Prostate gland (tissue), 2 donors: ENCODE data around the gene BRSK1. TPM values are rescaled to one million over a fixed set of nuclear protein-coding genes. Genes with fewer than 3 reads are reported as not detected.

ENCODE experiments used
- DNase-seq: peaks from one replicate; pipeline ENCODE4 v3.0.0-alpha.2; 2019; ENCODE audit warnings: low spot score
- H3K27ac ChIP-seq, 2 donors: fragments of 200-600 bp; sonication (generic); 2 replicates each; pipeline ENCODE4 v1.5.1; 2017 to 2019
- H3K27me3 ChIP-seq: fragments of 200-600 bp; sonication (generic); replicated peaks from 2 replicates; pipeline ENCODE4 v1.5.1; 2019; ENCODE audit not compliant: insufficient read depth
- H3K36me3 ChIP-seq, 2 donors: fragments of 200-600 bp; sonication (generic); 1 replicate in 1 of 2; 2 replicates in 1 of 2; pipeline versions ENCODE4 v1.5.1 to v1.8.1; 2017 to 2019
- H3K4me1 ChIP-seq: fragments of 200-600 bp; sonication (generic); replicated peaks from 2 replicates; pipeline ENCODE4 v1.5.1; 2019
- H3K4me3 ChIP-seq, 2 donors: fragments of 200-600 bp; sonication (generic); 2 replicates each; pipeline ENCODE4 v1.5.1; 2017 to 2019
- H3K9me3 ChIP-seq: fragments of 200-600 bp; sonication (generic); 2 replicates; pipeline ENCODE4 v1.5.1; 2017
- CTCF ChIP-seq, 4 experiments: fragments of 200-600 bp in 2 of 4; fragments of 450-650 bp in 2 of 4; sonication (generic) in 2 of 4; IDR thresholded peaks; 1 replicate in 3 of 4; 2 replicates in 1 of 4; pipeline ENCODE4 v1.5.1; 2016 to 2019; ENCODE audit warnings: antibody characterized with exemption in 4 of 4, mild to moderate bottlenecking in 2 of 4, moderate library complexity in 2 of 4
- POLR2A ChIP-seq: fragments of 450-650 bp; IDR thresholded peaks from one replicate; pipeline ENCODE4 v1.6.1; 2016; ENCODE audit warnings: antibody characterized with exemption, mild to moderate bottlenecking
- POLR2AphosphoS5 ChIP-seq: sonication (generic); formaldehyde crosslinking; IDR thresholded peaks from one replicate; pipeline ENCODE4 v1.6.1; 2017; ENCODE audit warnings: antibody characterized with exemption
- WGBS: methylation state at CpG from one replicate; pipeline ENCODE4 v1.1.5; 2018; 5-methylcytosine and 5-hydroxymethylcytosine counted together
- intact Hi-C: fragments of 100-400 bp; cut with DNase I; formaldehyde crosslinking; loops from one replicate; pipeline ENCODE4 v1.14.2; 2022
- total RNA-seq, 2 donors: library from RNA; depleted of rRNA; stranded (reverse); fragments of >200 nt; gene quantifications; one replicate each; pipeline ENCODE4 v1.1.0, GENCODE V29; 2016

BRSK1 gene
- total RNA-seq, 2 donors from 2014 or later = 1.4 to 10.9 TPM

GRCh38 chr19:55266840-55267239 lies 17.0 kb upstream of the BRSK1 start:
- 97% methylated on average over 4 of the region's 4 CpGs for WGBS
- intact Hi-C loops = no loop called here
- Histone ChIP-seq H3K36me3 (no peaks in the 10 kb centered on the region), H3K4me3 (no peak overlapping the region), H3K4me1 (no peaks in the 10 kb centered on the region), H3K27me3 (no peaks in the 10 kb centered on the region), H3K27ac (no peak overlapping the region), H3K9me3 (no peaks in the 10 kb centered on the region)
- DNase-seq = no peak
- TF ChIP-seq POLR2AphosphoS5 (no peak), POLR2A (no peak), CTCF (IDR thresholded peaks at IDR 0.05) (no peak)

DNA sequence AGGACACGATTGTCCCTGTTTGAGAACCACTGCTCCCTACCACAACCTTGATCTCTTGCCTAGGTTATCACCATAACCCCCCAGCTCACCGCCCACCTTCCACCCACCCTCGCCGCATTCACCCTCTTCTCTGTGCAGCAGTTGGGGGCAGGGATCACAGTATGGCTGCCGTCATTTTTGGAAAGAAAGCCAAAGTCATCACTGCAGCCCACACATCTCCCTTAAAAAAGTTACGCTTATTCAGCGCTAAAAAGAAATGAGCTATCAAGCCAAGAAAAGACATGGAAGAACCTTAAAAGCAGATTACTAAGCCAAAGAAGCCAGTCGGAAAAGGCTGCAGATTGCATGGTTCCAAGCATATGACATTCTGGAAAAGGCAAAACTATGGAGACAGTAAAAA lies 14.5 kb upstream of the BRSK1 start:
- 89% methylated on average over 8 of the region's 8 CpGs for WGBS
- H3K27me3 ChIP-seq = no peaks in the 10 kb centered on the region
- intact Hi-C loops = no loop called here
- H3K36me3 ChIP-seq = peaks cover 0 to 6% of the 10 kb centered on the region in 2 donors
- H3K27ac ChIP-seq = no peak overlapping the region
- no peaks in the 10 kb centered on the region for H3K9me3 ChIP-seq
- DNase-seq = no peak
- H3K4me1 ChIP-seq = no peaks in the 10 kb centered on the region
- no peak overlapping the region for H3K4me3 ChIP-seq
- TF ChIP-seq CTCF (IDR thresholded peaks at IDR 0.05) = no peak
- TF ChIP-seq POLR2AphosphoS5 = no peak
- TF ChIP-seq POLR2A = no peak

DNA sequence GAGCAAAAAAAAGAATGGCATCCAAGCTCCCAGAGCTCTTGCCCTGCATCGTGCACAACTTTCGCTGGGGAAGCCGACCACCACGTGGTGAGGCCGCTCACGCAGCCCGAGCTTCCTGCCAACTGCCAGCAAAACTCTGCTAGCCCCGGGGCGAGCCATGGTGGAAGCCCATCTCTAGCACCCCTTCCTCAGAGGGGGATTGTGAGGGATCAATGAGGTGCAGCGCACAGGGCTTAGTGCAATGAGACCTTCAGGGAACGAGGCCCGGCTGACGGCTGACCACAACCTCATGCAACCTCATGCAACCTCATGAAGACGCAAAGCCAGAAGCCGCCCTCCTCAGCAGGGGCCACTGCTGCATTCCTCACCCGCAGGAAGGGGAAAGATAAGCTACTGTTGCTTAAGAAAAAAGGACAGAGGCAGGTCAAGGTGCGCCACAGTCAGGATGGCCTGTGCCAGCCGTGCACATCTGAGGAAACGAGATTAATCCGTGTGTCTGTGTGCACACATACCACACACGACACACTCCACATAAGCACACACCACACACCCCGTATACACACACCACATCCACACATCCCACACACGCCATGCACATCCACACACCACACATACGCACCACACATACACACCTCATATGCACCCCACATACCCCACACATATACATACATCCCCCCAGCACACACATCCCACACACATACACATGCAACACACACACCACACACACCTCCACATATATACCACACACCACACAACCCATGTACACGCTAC lies 13.4 kb upstream of the BRSK1 start:
- H3K4me1 ChIP-seq = no peaks in the 10 kb centered on the region
- H3K4me3 ChIP-seq = no peak overlapping the region
- H3K27me3 ChIP-seq = no peaks in the 10 kb centered on the region
- no peak for DNase-seq
- H3K36me3 ChIP-seq = peaks cover 0 to 6% of the 10 kb centered on the region in 2 donors
- no peak overlapping the region for H3K27ac ChIP-seq
- intact Hi-C loops = no loop called here
- H3K9me3 ChIP-seq = no peaks in the 10 kb centered on the region
- TF ChIP-seq POLR2AphosphoS5 (no peak), CTCF (IDR thresholded peaks at IDR 0.05) (no peak), POLR2A (no peak)
- 89% methylated on average over 25 of the region's 25 CpGs for WGBS

GRCh38 chr19:55272142-55272541 lies 11.7 kb upstream of the BRSK1 start:
- H3K4me1 ChIP-seq = no peaks in the 10 kb centered on the region
- no peaks in the 10 kb centered on the region for H3K27me3 ChIP-seq
- TF ChIP-seq POLR2AphosphoS5 (no peak), POLR2A (no peak), CTCF (IDR thresholded peaks at IDR 0.05) (no peak)
- no peak for DNase-seq
- no peak overlapping the region for H3K4me3 ChIP-seq
- no peak overlapping the region for H3K27ac ChIP-seq
- H3K36me3 ChIP-seq = peaks cover 0 to 10% of the 10 kb centered on the region in 2 donors
- H3K9me3 ChIP-seq = no peaks in the 10 kb centered on the region
- intact Hi-C loops = no loop called here
- WGBS = 91% methylated on average over 18 of the region's 18 CpGs
